ENCODE measurements around the gene GTF2E1.

- TF ChIP-seq CTCF (IDR thresholded peaks at IDR 0.05 in 8 of 11, conservative IDR thresholded peaks at IDR 0.05 in 3 of 11) (no peak), POLR2AphosphoS5 (IDR thresholded peaks at IDR 0.05) (no peak)
Measured at GRCh38 chr3:120828796-120829195, 86.3 kb downstream of the GTF2E1 start.

Measured in spleen (tissue), 7 donors.